ENCODE results near the gene SEPTIN12.

- TF ChIP-seq POU6F1 (CRISPR knock-in tag; IDR thresholded peaks at IDR 0.05; ENCODE audit: borderline replicate concordance, low read depth) (no peak), BACH2 (CRISPR knock-in tag; IDR thresholded peaks at IDR 0.05; ENCODE audit: borderline replicate concordance) (no peak), ZFP3 (CRISPR knock-in tag; IDR thresholded peaks at IDR 0.05) (no peak), CSRNP3 (CRISPR knock-in tag; IDR thresholded peaks at IDR 0.05) (no peak), ZNF565 (CRISPR knock-in tag; conservative IDR thresholded peaks at IDR 0.05; ENCODE audit: low read depth) (no peak)
Observed at GRCh38 chr16:4836727-4837126, 48.6 kb upstream of the SEPTIN12 start.
